AG09309 (cell line): ENCODE measurements around the gene SIPA1.
"Not testable (repeated sequence)": the region's sequence is repeated elsewhere in the genome, so short reads cannot be mapped to it uniquely, and the experiment has no call there.

ENCODE experiments used
- DNase-seq: peaks from one replicate; pipeline ENCODE4 v3.0.0-alpha.2; 2010; ENCODE audit warnings: low read depth
- H3K4me3 ChIP-seq: 2 replicates; pipeline ENCODE4 v1.5.1; 2011; ENCODE audit warnings: mild to moderate bottlenecking, low read depth, low read length, moderate library complexity; ENCODE audit not compliant: control insufficient read depth
- CTCF ChIP-seq: IDR thresholded peaks from 2 replicates; pipeline ENCODE4 v1.5.1; 2011; ENCODE audit warnings: mild to moderate bottlenecking, low read depth, low read length, inconsistent platforms; ENCODE audit not compliant: insufficient read depth, control insufficient read depth; ENCODE audit errors: missing control alignments

Gene SIPA1

GRCh38 chr11:65680192-65680743, 42.4 kb downstream of the SIPA1 start:
- TF ChIP-seq CTCF = no peak

GRCh38 chr11:65683480-65683879, 45.6 kb downstream of the SIPA1 start:
- DNase-seq, H3K4me3 ChIP-seq: not testable (repeated sequence)

More at GRCh38 chr11:65680192-65680743, 42.4 kb downstream of the SIPA1 start:
- no peak overlapping the region for H3K4me3 ChIP-seq
- no peak for DNase-seq

- no peak overlapping the region for H3K4me3 ChIP-seq
- DNase-seq = no peak
- no peak for TF ChIP-seq CTCF
These were observed 48.1 kb downstream of the SIPA1 start for GRCh38 chr11:65685981-65686380.

GRCh38 chr11:65691847-65692246, 53.9 kb downstream of the SIPA1 start:
- not testable (repeated sequence) for H3K4me3 ChIP-seq, DNase-seq

- no peak for TF ChIP-seq CTCF
- no peak for DNase-seq
- H3K4me3 ChIP-seq = no peak overlapping the region
These were observed 54.5 kb downstream of the SIPA1 start for GRCh38 chr11:65692367-65692766.

GRCh38 chr11:65695459-65696241, 57.7 kb downstream of the SIPA1 start:
- DNase-seq = no peak
- no peak overlapping the region for H3K4me3 ChIP-seq
- TF ChIP-seq CTCF = no peak

GRCh38 chr11:65696802-65697552, 59.1 kb downstream of the SIPA1 start:
- H3K4me3 ChIP-seq = no peak overlapping the region
- DNase-seq = no peak
- TF ChIP-seq CTCF = no peak
